HL-60 (cell line): ENCODE results near the gene POP4.

ENCODE experiments used
- DNase-seq, 2 experiments: peaks; one replicate each; pipeline ENCODE4 v3.0.0-alpha.2; 2010 to 2020; ENCODE audit warnings: low read depth in 1 of 2, low spot score in 1 of 2
- H3K27ac ChIP-seq: fragments of 250-450 bp; sonication (Bioruptor Pico); replicated peaks from 2 replicates; pipeline ENCODE4 v1.5.1; 2020; ENCODE audit warnings: mild to moderate bottlenecking, moderate library complexity
- H3K27me3 ChIP-seq: fragments of 250-450 bp; sonication (Bioruptor Pico); 2 replicates; pipeline ENCODE4 v1.5.1; 2021; ENCODE audit warnings: mild to moderate bottlenecking, moderate library complexity; ENCODE audit not compliant: insufficient read depth, poor library complexity, severe bottlenecking
- H3K4me3 ChIP-seq: replicated peaks from 2 replicates; pipeline ENCODE4 v1.5.1; 2011; ENCODE audit warnings: mild to moderate bottlenecking, control low read depth, low read length; ENCODE audit not compliant: insufficient read depth
- CTCF ChIP-seq: IDR thresholded peaks from one replicate; pipeline ENCODE4 v1.5.1; 2011; ENCODE audit warnings: low read length, control low read depth, inconsistent platforms; ENCODE audit not compliant: insufficient read depth
- GABPA ChIP-seq: IDR thresholded peaks from 2 replicates; pipeline ENCODE4 v1.6.1; 2012; ENCODE audit warnings: low read depth
- POLR2AphosphoS5 ChIP-seq: IDR thresholded peaks from 2 replicates; pipeline ENCODE4 v1.6.1; 2012; ENCODE audit warnings: low read depth
- REST ChIP-seq: IDR thresholded peaks from 2 replicates; pipeline ENCODE4 v1.6.1; 2012; ENCODE audit warnings: low read depth; ENCODE audit not compliant: insufficient replicate concordance
- SPI1 ChIP-seq: IDR thresholded peaks from 2 replicates; pipeline ENCODE4 v1.6.1; 2012; ENCODE audit warnings: low read depth, mild to moderate bottlenecking, borderline replicate concordance

Gene POP4

GRCh38 chr19:29587518-29587986 lies 18.5 kb upstream of the POP4 start:
- H3K27me3 ChIP-seq = peaks cover 5% of the 10 kb centered on the region
- no peak overlapping the region for H3K4me3 ChIP-seq
- no peak overlapping the region for H3K27ac ChIP-seq
- TF ChIP-seq GABPA (no peak), CTCF (no peak), REST (no peak), POLR2AphosphoS5 (no peak), SPI1 (no peak)
- DNase-seq = no peak

GRCh38 chr19:29588095-29588494 lies 18.0 kb upstream of the POP4 start:
- DNase-seq = no peak
- H3K4me3 ChIP-seq = no peak overlapping the region
- peaks cover 5% of the 10 kb centered on the region for H3K27me3 ChIP-seq
- TF ChIP-seq POLR2AphosphoS5 (no peak), REST (no peak), CTCF (no peak), SPI1 (no peak), GABPA (no peak)
- no peak overlapping the region for H3K27ac ChIP-seq

- no peak for DNase-seq
- H3K27ac ChIP-seq = no peak overlapping the region
Observed at GRCh38 chr19:29590278-29590677, 15.8 kb upstream of the POP4 start.

More at GRCh38 chr19:29590278-29590677, 15.8 kb upstream of the POP4 start:
- Histone ChIP-seq H3K4me3 (no peak overlapping the region), H3K27me3 (peaks cover 5% of the 10 kb centered on the region)
- TF ChIP-seq POLR2AphosphoS5 (no peak), CTCF (no peak), SPI1 (no peak), GABPA (no peak), REST (no peak)
